Panc1 (cell line): ENCODE measurements around the gene CATSPER2.
"Not testable (repeated sequence)": the region's sequence is repeated elsewhere in the genome, so short reads cannot be mapped to it uniquely, and the experiment has no call there.

Experiments used
- CTCF ChIP-seq: fragments of 450-650 bp; IDR thresholded peaks from 2 replicates; pipeline ENCODE4 v1.5.1; 2017; ENCODE audit warnings: mild to moderate bottlenecking
- POLR2AphosphoS5 ChIP-seq: IDR thresholded peaks from 2 replicates; pipeline ENCODE4 v1.6.1; 2012; ENCODE audit warnings: mild to moderate bottlenecking, low read depth, low read length, moderate library complexity
- REST ChIP-seq, 2 experiments: IDR thresholded peaks; 2 replicates each; pipeline ENCODE4 v1.6.1; 2011 to 2012; ENCODE audit warnings: low read depth in 2 of 2, control low read depth in 1 of 2, low read length in 1 of 2, mild to moderate bottlenecking in 1 of 2, moderate library complexity in 1 of 2; ENCODE audit not compliant: insufficient read depth in 1 of 2
- SIN3A ChIP-seq: IDR thresholded peaks from 2 replicates; pipeline ENCODE4 v1.6.1; 2012; ENCODE audit warnings: low read depth, mild to moderate bottlenecking, low read length, moderate library complexity, borderline replicate concordance; ENCODE audit not compliant: insufficient read depth

- not testable (repeated sequence) for TF ChIP-seq CTCF; POLR2AphosphoS5; REST (IDR thresholded peaks at IDR 0.05; ENCODE audit: insufficient read depth in 1 of 2, low read depth in 2 of 2, low read length in 1 of 2); SIN3A
Observed at GRCh38 chr15:43693148-43694022, 44.7 kb upstream of the CATSPER2 start, which contains the start of gene CKMT1A.
